ENCODE data around the gene SCARF2.

The SCARF2 gene

GRCh38 chr22:20430101-20430719 lies 7.4 kb downstream of the SCARF2 start:
- H3K4me2 ChIP-seq (ENCODE audit: low read length), result no peak overlapping the region
- H3F3A ChIP-seq (ENCODE audit: insufficient read depth, low read length), result no peaks in the 10 kb centered on the region

DNA sequence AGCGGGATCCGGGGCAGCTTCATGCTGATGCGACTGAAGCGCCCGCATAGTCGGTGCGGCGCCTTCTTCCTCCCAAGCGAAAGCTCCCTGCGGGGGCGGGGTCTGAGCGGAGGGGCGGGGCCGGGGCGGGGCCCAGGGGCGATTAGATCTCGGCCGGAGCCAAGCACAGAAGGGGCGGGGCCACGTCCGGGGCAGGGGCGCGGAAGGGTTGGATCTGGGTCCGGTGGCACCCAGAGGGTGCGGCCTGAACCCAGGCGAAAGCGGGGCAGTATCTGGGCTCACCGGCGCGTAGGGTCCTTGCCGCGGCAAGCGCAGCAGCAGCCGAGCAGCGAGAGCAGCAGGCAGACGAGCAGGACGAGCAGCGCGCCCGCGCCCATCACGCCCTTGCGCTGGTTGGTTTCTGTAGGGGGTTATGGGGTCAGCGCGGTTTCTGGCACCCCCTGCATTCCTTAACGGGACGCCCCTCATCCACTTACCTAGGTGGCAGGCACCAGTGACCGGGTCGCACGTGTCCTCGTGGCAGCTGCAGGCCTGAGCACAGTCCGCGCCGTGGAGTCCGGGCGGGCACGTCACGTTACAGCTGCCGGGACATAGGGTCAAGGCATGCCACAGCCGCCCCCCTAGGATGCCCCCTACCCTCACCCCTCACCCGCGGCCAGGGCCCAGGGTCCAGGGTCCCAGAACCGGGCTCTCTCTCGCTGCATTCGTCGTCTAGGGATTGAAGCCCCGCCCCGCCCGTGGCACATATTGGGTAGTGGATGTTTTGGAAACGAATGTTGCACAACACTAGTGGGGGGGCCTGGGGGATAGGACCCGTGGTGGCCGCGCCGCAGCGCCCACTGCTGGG lies 8.1 kb downstream of the SCARF2 start:
- no peak overlapping the region for H3K27ac ChIP-seq (ENCODE audit: low read depth, low read length, poor library complexity, severe bottlenecking)
- H3K4me1 ChIP-seq (ENCODE audit: insufficient read depth, low read length, severe bottlenecking), result peaks cover 3% of the 10 kb centered on the region
- no peaks in the 10 kb centered on the region for H3K27me3 ChIP-seq (ENCODE audit: insufficient read depth, low read length)
- no peaks in the 10 kb centered on the region for H4K20me1 ChIP-seq (ENCODE audit: insufficient read depth, low read length)
- no peaks in the 10 kb centered on the region for H3F3A ChIP-seq (ENCODE audit: insufficient read depth, low read length)
- H3K4me3 ChIP-seq (ENCODE audit: low read depth, low read length, poor library complexity, severe bottlenecking), result peak overlapping the region; percentile 61
- H3K4me2 ChIP-seq (ENCODE audit: low read length), result peak overlapping the region; percentile 70
- no peaks in the 10 kb centered on the region for H3K9me3 ChIP-seq (ENCODE audit: low read length)
- no peaks in the 10 kb centered on the region for H3K79me2 ChIP-seq (ENCODE audit: insufficient read depth, low read length)
- no peaks in the 10 kb centered on the region for H3K9me2 ChIP-seq (ENCODE audit: low read depth, low read length)
- H3K9ac ChIP-seq (ENCODE audit: low read length), result no peak overlapping the region; the same call in 1 of the 2 replicates
- H2AFZ ChIP-seq (ENCODE audit: low read length), result no peak overlapping the region
- no peaks in the 10 kb centered on the region for H3K36me3 ChIP-seq (ENCODE audit: insufficient read depth, low read length)
- no peak for TF ChIP-seq EZH2 (IDR thresholded peaks at IDR 0.05; ENCODE audit: borderline replicate concordance, low read length)
- TF ChIP-seq, protein P1, sequence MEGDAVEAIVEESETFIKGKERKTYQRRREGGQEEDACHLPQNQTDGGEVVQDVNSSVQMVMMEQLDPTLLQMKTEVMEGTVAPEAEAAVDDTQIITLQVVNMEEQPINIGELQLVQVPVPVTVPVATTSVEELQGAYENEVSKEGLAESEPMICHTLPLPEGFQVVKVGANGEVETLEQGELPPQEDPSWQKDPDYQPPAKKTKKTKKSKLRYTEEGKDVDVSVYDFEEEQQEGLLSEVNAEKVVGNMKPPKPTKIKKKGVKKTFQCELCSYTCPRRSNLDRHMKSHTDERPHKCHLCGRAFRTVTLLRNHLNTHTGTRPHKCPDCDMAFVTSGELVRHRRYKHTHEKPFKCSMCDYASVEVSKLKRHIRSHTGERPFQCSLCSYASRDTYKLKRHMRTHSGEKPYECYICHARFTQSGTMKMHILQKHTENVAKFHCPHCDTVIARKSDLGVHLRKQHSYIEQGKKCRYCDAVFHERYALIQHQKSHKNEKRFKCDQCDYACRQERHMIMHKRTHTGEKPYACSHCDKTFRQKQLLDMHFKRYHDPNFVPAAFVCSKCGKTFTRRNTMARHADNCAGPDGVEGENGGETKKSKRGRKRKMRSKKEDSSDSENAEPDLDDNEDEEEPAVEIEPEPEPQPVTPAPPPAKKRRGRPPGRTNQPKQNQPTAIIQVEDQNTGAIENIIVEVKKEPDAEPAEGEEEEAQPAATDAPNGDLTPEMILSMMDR (IDR thresholded peaks at IDR 0.05; ENCODE audit: low read length), result no peak

More at GRCh38 chr22:20430101-20430719, 7.4 kb downstream of the SCARF2 start:
- no peaks in the 10 kb centered on the region for H4K20me1 ChIP-seq (ENCODE audit: insufficient read depth, low read length)
- H3K27ac ChIP-seq (ENCODE audit: low read depth, low read length, poor library complexity, severe bottlenecking), result no peak overlapping the region
- H3K9ac ChIP-seq (ENCODE audit: low read length), result no peak overlapping the region
- TF ChIP-seq, protein P1 (IDR thresholded peaks at IDR 0.05; ENCODE audit: low read length), result no peak
- TF ChIP-seq EZH2 (IDR thresholded peaks at IDR 0.05; ENCODE audit: borderline replicate concordance, low read length), result no peak
- H3K9me2 ChIP-seq (ENCODE audit: low read depth, low read length), result no peaks in the 10 kb centered on the region
- no peaks in the 10 kb centered on the region for H3K9me3 ChIP-seq (ENCODE audit: low read length)
- no peaks in the 10 kb centered on the region for H3K79me2 ChIP-seq (ENCODE audit: insufficient read depth, low read length)
- H2AFZ ChIP-seq (ENCODE audit: low read length), result no peak overlapping the region
- no peak overlapping the region for H3K4me3 ChIP-seq (ENCODE audit: low read depth, low read length, poor library complexity, severe bottlenecking)
- peaks cover 3% of the 10 kb centered on the region for H3K4me1 ChIP-seq (ENCODE audit: insufficient read depth, low read length, severe bottlenecking)
- no peaks in the 10 kb centered on the region for H3K27me3 ChIP-seq (ENCODE audit: insufficient read depth, low read length)
- H3K36me3 ChIP-seq (ENCODE audit: insufficient read depth, low read length), result no peaks in the 10 kb centered on the region

DNA sequence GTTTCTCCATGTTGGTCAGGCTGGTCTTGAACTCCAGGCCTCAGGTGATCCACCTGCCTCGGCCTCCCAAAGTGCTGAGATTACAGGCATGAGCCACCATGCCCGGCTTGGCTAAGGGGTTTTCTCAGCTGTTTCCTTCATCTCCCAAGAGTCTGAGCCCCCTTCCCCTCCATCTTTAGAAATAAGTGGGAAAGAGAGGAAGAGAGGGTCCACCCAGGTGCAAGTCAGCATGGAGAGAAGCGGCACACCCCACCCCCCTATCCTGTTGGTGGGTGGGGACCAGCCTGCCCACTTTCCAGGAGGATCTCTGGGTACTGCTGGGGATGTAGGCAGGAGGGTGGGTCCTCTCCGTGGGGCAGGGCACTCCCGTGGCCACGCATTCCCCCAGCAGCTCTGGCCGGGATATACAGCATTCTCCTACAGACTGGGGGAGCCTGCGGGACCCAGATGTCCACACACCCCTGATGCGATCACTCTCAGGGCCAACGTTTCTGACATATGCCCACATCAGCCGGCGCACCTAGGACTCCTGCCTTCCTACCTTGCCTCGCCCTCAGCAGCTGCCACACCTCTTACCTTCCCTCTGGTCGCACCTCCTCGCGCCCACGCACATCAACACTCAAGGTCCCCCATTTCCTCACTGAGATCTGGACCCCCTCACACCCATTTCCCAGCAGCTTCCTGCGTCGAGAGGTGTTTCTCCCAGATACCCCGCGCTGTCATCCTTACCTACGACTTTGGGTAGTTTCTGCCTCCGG lies 8.9 kb downstream of the SCARF2 start:
- no peak overlapping the region for H3K9ac ChIP-seq (ENCODE audit: low read length)
- peak overlapping the region; percentile 61 for H3K4me3 ChIP-seq (ENCODE audit: low read depth, low read length, poor library complexity, severe bottlenecking)
- H3K27me3 ChIP-seq (ENCODE audit: insufficient read depth, low read length), result no peaks in the 10 kb centered on the region
- no peak overlapping the region for H2AFZ ChIP-seq (ENCODE audit: low read length)
- H3K4me1 ChIP-seq (ENCODE audit: insufficient read depth, low read length, severe bottlenecking), result peaks cover 3% of the 10 kb centered on the region
- no peaks in the 10 kb centered on the region for H3K9me3 ChIP-seq (ENCODE audit: low read length)
- H3K27ac ChIP-seq (ENCODE audit: low read depth, low read length, poor library complexity, severe bottlenecking), result no peak overlapping the region
- TF ChIP-seq, protein P1 (IDR thresholded peaks at IDR 0.05; ENCODE audit: low read length), result no peak
- TF ChIP-seq EZH2 (IDR thresholded peaks at IDR 0.05; ENCODE audit: borderline replicate concordance, low read length), result no peak
- H4K20me1 ChIP-seq (ENCODE audit: insufficient read depth, low read length), result no peaks in the 10 kb centered on the region
- no peaks in the 10 kb centered on the region for H3K9me2 ChIP-seq (ENCODE audit: low read depth, low read length)
- H3K4me2 ChIP-seq (ENCODE audit: low read length), result peak overlapping the region; percentile 70
- no peaks in the 10 kb centered on the region for H3F3A ChIP-seq (ENCODE audit: insufficient read depth, low read length)
- H3K79me2 ChIP-seq (ENCODE audit: insufficient read depth, low read length), result no peaks in the 10 kb centered on the region
- H3K36me3 ChIP-seq (ENCODE audit: insufficient read depth, low read length), result no peaks in the 10 kb centered on the region
